Measurements from ENCODE around the gene SEMA3A.

DNA sequence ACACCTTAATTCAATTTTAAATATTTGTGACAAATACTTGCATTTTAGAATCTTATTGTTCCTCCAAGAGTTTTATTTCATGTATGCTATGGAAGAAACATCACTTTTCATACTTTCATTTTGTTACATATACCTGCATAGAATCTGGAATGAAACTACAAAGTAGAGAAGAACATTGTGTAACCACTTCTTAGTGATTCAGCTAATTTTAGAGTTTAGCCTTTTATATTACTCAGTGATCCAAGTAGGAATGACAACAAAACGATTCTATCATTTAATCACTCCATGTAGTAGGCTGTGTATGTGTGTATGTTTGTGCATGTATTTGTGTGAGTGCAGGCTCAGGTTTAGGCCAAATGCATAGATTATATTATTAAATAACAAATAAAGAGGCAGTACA, 14.4 kb upstream of the SEMA3A start:
- TF ChIP-seq TAF1 (conservative IDR thresholded peaks at IDR 0.05) (no peak), ATF3 (IDR thresholded peaks at IDR 0.05) (no peak), CTCF (IDR thresholded peaks at IDR 0.05; ENCODE audit: low read depth, low read length, missing input control) (no peak), YY1 (IDR thresholded peaks at IDR 0.05) (no peak), REST (IDR thresholded peaks at IDR 0.05) (no peak), SP1 (IDR thresholded peaks at IDR 0.05) (no peak), NR2F2 (IDR thresholded peaks at IDR 0.05) (no peak), RAD21 (IDR thresholded peaks at IDR 0.05) (no peak)
- TF ChIP-seq, protein P1, sequence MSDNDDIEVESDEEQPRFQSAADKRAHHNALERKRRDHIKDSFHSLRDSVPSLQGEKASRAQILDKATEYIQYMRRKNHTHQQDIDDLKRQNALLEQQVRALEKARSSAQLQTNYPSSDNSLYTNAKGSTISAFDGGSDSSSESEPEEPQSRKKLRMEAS (IDR thresholded peaks at IDR 0.05): no peak

Measured in liver (tissue), 3 donors.